HG03097 (cell line): ENCODE results near the gene AKR1D1.
"Not testable (repeated sequence)": the region's sequence is repeated elsewhere in the genome, so short reads cannot be mapped to it uniquely, and the experiment has no call there.

ENCODE experiments used
- ATAC-seq: cut with Tn5 transposase; IDR thresholded peaks from one replicate; pipeline ENCODE4 v1.9.1; 2021; ENCODE audit not compliant: unreplicated experiment, low FRiP score

The AKR1D1 gene

GRCh38 chr7:138116141-138116540 lies 39.9 kb downstream of the AKR1D1 start:
- ATAC-seq = no peak

- no peak for ATAC-seq
These were observed 40.6 kb downstream of the AKR1D1 start for GRCh38 chr7:138116892-138117291.

- ATAC-seq = no peak
These were observed 44.0 kb downstream of the AKR1D1 start for GRCh38 chr7:138120140-138120827.

GRCh38 chr7:138122162-138122561 lies 45.9 kb downstream of the AKR1D1 start:
- no peak for ATAC-seq

- no peak for ATAC-seq
These were observed 48.9 kb downstream of the AKR1D1 start for GRCh38 chr7:138125119-138125518.

GRCh38 chr7:138125598-138126111 lies 49.4 kb downstream of the AKR1D1 start:
- no peak for ATAC-seq

- no peak for ATAC-seq
These were observed 50.7 kb downstream of the AKR1D1 start for GRCh38 chr7:138126928-138127327.

GRCh38 chr7:138127996-138128395 lies 51.7 kb downstream of the AKR1D1 start:
- no peak for ATAC-seq

GRCh38 chr7:138129551-138130165 lies 53.4 kb downstream of the AKR1D1 start:
- no peak for ATAC-seq

GRCh38 chr7:138137423-138138171 lies 61.3 kb downstream of the AKR1D1 start:
- ATAC-seq = no peak

GRCh38 chr7:138138244-138138643 lies 62.0 kb downstream of the AKR1D1 start:
- no peak for ATAC-seq

- no peak for ATAC-seq
These were observed 66.4 kb downstream of the AKR1D1 start for GRCh38 chr7:138142583-138143201.

GRCh38 chr7:138144958-138145357 lies 68.7 kb downstream of the AKR1D1 start:
- ATAC-seq = no peak

GRCh38 chr7:138146221-138146620 lies 70.0 kb downstream of the AKR1D1 start:
- ATAC-seq = not testable (repeated sequence)

GRCh38 chr7:138146757-138147734 lies 70.8 kb downstream of the AKR1D1 start:
- ATAC-seq = not testable (repeated sequence)

- no peak for ATAC-seq
These were observed 75.7 kb downstream of the AKR1D1 start for GRCh38 chr7:138151731-138152577.

- ATAC-seq = no peak
These were observed 78.4 kb downstream of the AKR1D1 start for GRCh38 chr7:138154661-138155060.

GRCh38 chr7:138157702-138158101 lies 81.4 kb downstream of the AKR1D1 start:
- no peak for ATAC-seq
